Natural killer cell (primary cell): ENCODE measurements around the gene STAG3. TPM values are rescaled to one million over a fixed set of nuclear protein-coding genes. Genes with fewer than 3 reads are reported as not detected.

Experiments used
- ATAC-seq, 3 donors: fragments of 150-1000 bp in 2 of 3; fragments of 200-7000 bp in 1 of 3; cut with Tn5 transposase; 1 replicate in 1 of 3; 2 replicates in 2 of 3; pipeline ENCODE4 v1.10.0; 2021; ENCODE audit warnings: mild to moderate bottlenecking in 2 of 3, moderate library complexity in 2 of 3
- DNase-seq, 2 donors: peaks; one replicate each; pipeline versions ENCODE4 v3.0.0 to v3.0.0-alpha.2; 2013 to 2021; ENCODE audit warnings: mixed read lengths in 1 of 2
- H3K27ac ChIP-seq: one replicate; pipeline ENCODE4 v1.5.1; 2013; ENCODE audit warnings: mild to moderate bottlenecking, low read length
- H3K27me3 ChIP-seq: one replicate; pipeline ENCODE4 v1.6.1; 2013; ENCODE audit warnings: low read length; ENCODE audit not compliant: control insufficient read depth, insufficient read depth
- H3K36me3 ChIP-seq: one replicate; pipeline ENCODE4 v1.6.1; 2013; ENCODE audit warnings: low read length; ENCODE audit not compliant: control insufficient read depth, insufficient read depth
- H3K4me1 ChIP-seq: one replicate; pipeline ENCODE4 v1.6.1; 2013; ENCODE audit warnings: low read length; ENCODE audit not compliant: control insufficient read depth, insufficient read depth
- H3K4me3 ChIP-seq: one replicate; pipeline ENCODE4 v1.5.1; 2013; ENCODE audit warnings: low read length
- H3K9me3 ChIP-seq: one replicate; pipeline ENCODE4 v1.6.1; 2013; ENCODE audit warnings: low read length; ENCODE audit not compliant: control insufficient read depth, insufficient read depth
- H3K27ac Mint-ChIP-seq, 2 donors: one replicate each; pipeline ENCODE4 v1.8.0; 2022; ENCODE audit warnings: mild to moderate bottlenecking in 2 of 2, mixed read lengths in 2 of 2, moderate library complexity in 1 of 2
- H3K27me3 Mint-ChIP-seq, 2 donors: one replicate each; pipeline ENCODE4 v1.8.0; 2022; ENCODE audit warnings: low read depth in 2 of 2, mixed read lengths in 2 of 2
- H3K36me3 Mint-ChIP-seq: one replicate; pipeline ENCODE4 v1.8.0; 2022; ENCODE audit warnings: mixed read lengths
- H3K4me1 Mint-ChIP-seq, 2 donors: one replicate each; pipeline ENCODE4 v1.8.0; 2022; ENCODE audit warnings: mixed read lengths in 2 of 2
- H3K4me3 Mint-ChIP-seq: one replicate; pipeline ENCODE4 v1.8.0; 2022; ENCODE audit warnings: mild to moderate bottlenecking, moderate library complexity, mixed read lengths
- H3K9me3 Mint-ChIP-seq, 2 donors: one replicate each; pipeline ENCODE4 v1.8.0; 2022; ENCODE audit warnings: mixed read lengths in 2 of 2
- WGBS: methylation state at CpG from one replicate; pipeline ENCODE4 v1.1.7; 2013; ENCODE audit warnings: missing lambda C conversion rate; ENCODE audit not compliant: insufficient coverage; 5-methylcytosine and 5-hydroxymethylcytosine counted together
- intact Hi-C: fragments of 100-400 bp; cut with micrococcal nuclease; formaldehyde crosslinking; loops from one replicate; pipeline ENCODE4 v1.14.2; 2022
- total RNA-seq, 4 donors: library from RNA; stranded (reverse); fragments of 120-200 nt in 1 of 4; gene quantifications; one replicate each; pipeline versions ENCODE4 v1.2.3 to v1.2.4, GENCODE V29; 2013 to 2022
- TF ChIP-seq, protein P1 (sequence below): fragments of 200-600 bp; IDR thresholded peaks from one replicate; pipeline ENCODE4 v1.8.0; 2022; ENCODE audit warnings: antibody characterized with exemption

STAG3 gene
- total RNA-seq, 3 donors from 2014 or later (not counting 1 experiment from before 2014, with no cell fraction given) = 5.0 to 5.6 (median 5.5) TPM

DNA sequence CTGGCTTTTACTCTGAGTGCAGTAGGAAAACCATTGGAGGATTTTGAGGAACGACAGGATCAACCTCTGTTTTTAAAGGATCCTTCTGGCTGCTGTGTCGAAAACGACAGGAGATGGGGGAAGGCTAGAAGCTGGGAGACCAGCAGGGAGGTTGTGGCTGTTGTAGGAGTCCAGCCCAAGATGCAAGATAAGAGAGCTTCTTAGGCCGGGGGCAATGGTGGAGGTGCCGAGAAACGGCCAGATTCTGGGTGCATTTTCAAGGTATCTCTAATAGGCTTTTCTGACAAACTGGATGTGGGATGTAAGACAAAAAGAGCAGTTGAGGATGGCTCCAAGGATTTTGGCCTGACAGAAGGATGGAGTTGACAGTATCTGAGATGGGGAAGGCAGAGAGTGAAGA lies 31.8 kb downstream of the STAG3 start:
- Mint-ChIP-seq H3K4me3 (peak overlapping the region; percentile 79), H3K9me3 (no peaks in the 10 kb centered on the region), H3K4me1 (peaks cover 35 to 44% of the 10 kb centered on the region in 2 donors), H3K36me3 (no peaks in the 10 kb centered on the region), H3K27me3 (no peaks in the 10 kb centered on the region), H3K27ac (peak overlapping the region; percentile 72 to 85)
- ATAC-seq = no peak
- Histone ChIP-seq H3K9me3 (no peaks in the 10 kb centered on the region), H3K27me3 (no peaks in the 10 kb centered on the region), H3K27ac (no peak overlapping the region), H3K4me3 (no peak overlapping the region), H3K4me1 (peaks cover 30% of the 10 kb centered on the region), H3K36me3 (no peaks in the 10 kb centered on the region)
- TF ChIP-seq, protein P1, sequence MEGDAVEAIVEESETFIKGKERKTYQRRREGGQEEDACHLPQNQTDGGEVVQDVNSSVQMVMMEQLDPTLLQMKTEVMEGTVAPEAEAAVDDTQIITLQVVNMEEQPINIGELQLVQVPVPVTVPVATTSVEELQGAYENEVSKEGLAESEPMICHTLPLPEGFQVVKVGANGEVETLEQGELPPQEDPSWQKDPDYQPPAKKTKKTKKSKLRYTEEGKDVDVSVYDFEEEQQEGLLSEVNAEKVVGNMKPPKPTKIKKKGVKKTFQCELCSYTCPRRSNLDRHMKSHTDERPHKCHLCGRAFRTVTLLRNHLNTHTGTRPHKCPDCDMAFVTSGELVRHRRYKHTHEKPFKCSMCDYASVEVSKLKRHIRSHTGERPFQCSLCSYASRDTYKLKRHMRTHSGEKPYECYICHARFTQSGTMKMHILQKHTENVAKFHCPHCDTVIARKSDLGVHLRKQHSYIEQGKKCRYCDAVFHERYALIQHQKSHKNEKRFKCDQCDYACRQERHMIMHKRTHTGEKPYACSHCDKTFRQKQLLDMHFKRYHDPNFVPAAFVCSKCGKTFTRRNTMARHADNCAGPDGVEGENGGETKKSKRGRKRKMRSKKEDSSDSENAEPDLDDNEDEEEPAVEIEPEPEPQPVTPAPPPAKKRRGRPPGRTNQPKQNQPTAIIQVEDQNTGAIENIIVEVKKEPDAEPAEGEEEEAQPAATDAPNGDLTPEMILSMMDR = no peak
- intact Hi-C loops = no loop called here
- WGBS = 85% methylated on average over 6 of the region's 6 CpGs
- DNase-seq = no peak

DNA sequence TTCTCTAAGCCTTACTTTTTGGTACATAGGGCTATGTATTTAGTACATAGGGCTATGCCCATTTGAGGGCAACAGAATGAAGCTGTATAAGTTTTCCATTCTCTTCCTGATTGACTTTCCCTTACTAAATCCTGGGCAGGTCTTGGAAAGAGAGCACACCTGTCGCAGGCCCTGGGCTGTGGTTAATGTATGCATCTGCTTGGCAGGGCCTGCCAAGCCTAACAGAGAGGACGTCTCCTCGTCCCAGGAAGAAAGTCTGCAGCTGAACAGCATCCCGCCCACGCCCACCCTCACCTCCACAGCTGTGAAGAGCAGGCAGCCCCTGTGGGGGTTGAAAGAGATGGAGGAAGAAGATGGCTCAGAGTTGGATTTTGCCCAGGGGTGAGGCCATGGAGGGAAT lies 33.1 kb downstream of the STAG3 start:
- intact Hi-C loops = loop anchor here (5.0 kb wide), 1 partner anchor 34 kb away; the partner anchor contains the start of genes GPC2 and STAG3
- H3K36me3 Mint-ChIP-seq = no peaks in the 10 kb centered on the region
- H3K4me3 Mint-ChIP-seq = no peak overlapping the region
- no peaks in the 10 kb centered on the region for H3K9me3 Mint-ChIP-seq
- peaks cover 35 to 51% of the 10 kb centered on the region in 2 donors for H3K4me1 Mint-ChIP-seq
- Histone ChIP-seq H3K27me3 (no peaks in the 10 kb centered on the region), H3K36me3 (no peaks in the 10 kb centered on the region), H3K4me3 (no peak overlapping the region), H3K9me3 (no peaks in the 10 kb centered on the region), H3K27ac (peak overlapping the region; percentile 45), H3K4me1 (peaks cover 30% of the 10 kb centered on the region)
- ATAC-seq (no peak), DNase-seq (no peak)
- H3K27ac Mint-ChIP-seq = peak overlapping the region; percentile 77 to 85
- TF ChIP-seq, protein P1 = no peak
- WGBS = 71% methylated on average over 3 of the region's 5 CpGs
- H3K27me3 Mint-ChIP-seq = no peaks in the 10 kb centered on the region

DNA sequence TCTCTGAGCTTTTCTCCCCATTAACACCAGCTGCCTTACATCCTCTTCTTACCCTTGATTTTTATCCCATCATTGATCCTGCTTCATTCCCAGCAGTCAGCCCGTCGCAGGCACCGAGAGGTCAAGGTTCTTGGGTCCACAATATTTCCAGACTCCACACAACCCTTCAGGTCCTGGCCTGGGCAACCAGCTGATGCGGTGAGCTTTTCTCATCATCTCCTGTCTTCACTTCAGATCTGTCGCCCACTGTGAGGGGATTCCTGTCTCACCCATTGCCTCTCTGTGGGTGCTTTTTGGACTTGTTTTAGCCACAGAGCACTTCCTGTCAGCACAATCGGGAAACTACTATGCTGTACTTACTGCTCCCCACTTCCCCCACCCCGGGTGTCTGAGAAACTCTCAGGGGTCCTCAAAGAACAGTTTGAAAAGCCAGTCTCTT lies 33.6 kb downstream of the STAG3 start:
- H3K4me1 ChIP-seq = peaks cover 30% of the 10 kb centered on the region
- H3K4me1 Mint-ChIP-seq = peaks cover 35 to 51% of the 10 kb centered on the region in 2 donors
- no peaks in the 10 kb centered on the region for H3K36me3 ChIP-seq
- no peaks in the 10 kb centered on the region for H3K36me3 Mint-ChIP-seq
- no peaks in the 10 kb centered on the region for H3K27me3 Mint-ChIP-seq
- WGBS = 30% methylated on average over 7 of the region's 7 CpGs
- ATAC-seq = peak; percentile 73 to 82 (median 82)
- peak overlapping the region; percentile 77 to 85 for H3K27ac Mint-ChIP-seq
- TF ChIP-seq, protein P1 = no peak
- intact Hi-C loops = loop anchor here (5.0 kb wide), 1 partner anchor 34 kb away; the partner anchor contains the start of genes GPC2 and STAG3
- no peaks in the 10 kb centered on the region for H3K9me3 ChIP-seq
- DNase-seq = peak; percentile 36 to 80
- H3K27ac ChIP-seq = peak overlapping the region; percentile 45
- peak overlapping the region; percentile 78 for H3K4me3 Mint-ChIP-seq
- H3K4me3 ChIP-seq = no peak overlapping the region
- no peaks in the 10 kb centered on the region for H3K27me3 ChIP-seq
- H3K9me3 Mint-ChIP-seq = no peaks in the 10 kb centered on the region
